Mucosa of stomach (tissue), 1 donor: ENCODE data around the gene GALNTL6.
"Not testable (repeated sequence)": the region's sequence is repeated elsewhere in the genome, so short reads cannot be mapped to it uniquely, and the experiment has no call there.

Experiments used
- H3K27me3 ChIP-seq: one replicate; pipeline ENCODE4 v1.7.0; 2013; ENCODE audit warnings: mild to moderate bottlenecking, low read length; ENCODE audit not compliant: control insufficient read depth, insufficient read depth
- H3K36me3 ChIP-seq: one replicate; pipeline ENCODE4 v1.7.0; 2013; ENCODE audit warnings: low read length; ENCODE audit not compliant: control insufficient read depth, insufficient read depth
- H3K4me1 ChIP-seq: one replicate; pipeline ENCODE4 v1.7.0; 2013; ENCODE audit warnings: mild to moderate bottlenecking, low read length; ENCODE audit not compliant: control insufficient read depth, insufficient read depth
- H3K4me3 ChIP-seq: one replicate; pipeline ENCODE4 v1.7.0; 2013; ENCODE audit warnings: low read length
- H3K9ac ChIP-seq: one replicate; pipeline ENCODE4 v1.7.0; 2013; ENCODE audit warnings: mild to moderate bottlenecking, low read length, moderate library complexity
- H3K9me3 ChIP-seq: one replicate; pipeline ENCODE4 v1.7.0; 2013; ENCODE audit warnings: mild to moderate bottlenecking, low read length, moderate library complexity; ENCODE audit not compliant: control insufficient read depth
- donor health status: Pancreatic carcinoma.

GALNTL6 gene

GRCh38 chr4:172956340-172956739 lies 1143.1 kb downstream of the GALNTL6 start:
- not testable (repeated sequence) for H3K9ac ChIP-seq, H3K4me3 ChIP-seq, H3K36me3 ChIP-seq, H3K4me1 ChIP-seq, H3K9me3 ChIP-seq, H3K27me3 ChIP-seq

GRCh38 chr4:172957216-172957615 lies 1144.0 kb downstream of the GALNTL6 start:
- Histone ChIP-seq H3K4me3 (no peak overlapping the region), H3K36me3 (no peaks in the 10 kb centered on the region), H3K9me3 (no peaks in the 10 kb centered on the region), H3K4me1 (no peaks in the 10 kb centered on the region), H3K27me3 (no peaks in the 10 kb centered on the region), H3K9ac (no peak overlapping the region)

- Histone ChIP-seq H3K36me3 (no peaks in the 10 kb centered on the region), H3K9me3 (no peaks in the 10 kb centered on the region), H3K4me3 (no peak overlapping the region), H3K4me1 (peaks cover 7% of the 10 kb centered on the region), H3K27me3 (no peaks in the 10 kb centered on the region), H3K9ac (no peak overlapping the region)
These were observed 1149.6 kb downstream of the GALNTL6 start for GRCh38 chr4:172962564-172963353.

- H3K4me1 ChIP-seq, result peaks cover 7% of the 10 kb centered on the region
- no peaks in the 10 kb centered on the region for H3K9me3 ChIP-seq
- no peak overlapping the region for H3K4me3 ChIP-seq
- no peaks in the 10 kb centered on the region for H3K27me3 ChIP-seq
- no peak overlapping the region for H3K9ac ChIP-seq
- H3K36me3 ChIP-seq, result no peaks in the 10 kb centered on the region
These were observed 1150.5 kb downstream of the GALNTL6 start for GRCh38 chr4:172963498-172964294.

- not testable (repeated sequence) for H3K4me1 ChIP-seq, H3K9me3 ChIP-seq, H3K36me3 ChIP-seq, H3K27me3 ChIP-seq, H3K4me3 ChIP-seq, H3K9ac ChIP-seq
These were observed 1157.0 kb downstream of the GALNTL6 start for GRCh38 chr4:172970189-172970588.

- Histone ChIP-seq H3K9ac (no peak overlapping the region), H3K4me1 (peaks cover 12% of the 10 kb centered on the region), H3K9me3 (no peaks in the 10 kb centered on the region), H3K36me3 (no peaks in the 10 kb centered on the region), H3K27me3 (no peaks in the 10 kb centered on the region), H3K4me3 (no peak overlapping the region)
These were observed 1161.4 kb downstream of the GALNTL6 start for GRCh38 chr4:172974586-172974985.

- Histone ChIP-seq H3K4me3 (no peak overlapping the region), H3K27me3 (no peaks in the 10 kb centered on the region)
These were observed 1162.5 kb downstream of the GALNTL6 start for GRCh38 chr4:172975651-172976229.

GRCh38 chr4:172977491-172978041 lies 1164.4 kb downstream of the GALNTL6 start:
- H3K36me3 ChIP-seq, H3K27me3 ChIP-seq, H3K4me3 ChIP-seq, H3K9ac ChIP-seq, H3K9me3 ChIP-seq: not testable (repeated sequence)
- H3K4me1 ChIP-seq, result peaks cover 24% of the 10 kb centered on the region

More at GRCh38 chr4:172975651-172976229, 1162.5 kb downstream of the GALNTL6 start:
- H3K4me1 ChIP-seq, result peaks cover 16% of the 10 kb centered on the region
- H3K9me3 ChIP-seq, result no peaks in the 10 kb centered on the region
- no peaks in the 10 kb centered on the region for H3K36me3 ChIP-seq
- H3K9ac ChIP-seq, result no peak overlapping the region

- no peaks in the 10 kb centered on the region for H3K9me3 ChIP-seq
- no peak overlapping the region for H3K4me3 ChIP-seq
- H3K9ac ChIP-seq, result no peak overlapping the region
- H3K4me1 ChIP-seq, result peaks cover 24% of the 10 kb centered on the region
- H3K27me3 ChIP-seq, result no peaks in the 10 kb centered on the region
- H3K36me3 ChIP-seq, result no peaks in the 10 kb centered on the region
These were observed 1165.6 kb downstream of the GALNTL6 start for GRCh38 chr4:172978848-172979247.

- Histone ChIP-seq H3K36me3 (no peaks in the 10 kb centered on the region), H3K4me1 (peaks cover 24% of the 10 kb centered on the region), H3K27me3 (no peaks in the 10 kb centered on the region), H3K4me3 (no peak overlapping the region), H3K9me3 (no peaks in the 10 kb centered on the region), H3K9ac (no peak overlapping the region)
These were observed 1166.1 kb downstream of the GALNTL6 start for GRCh38 chr4:172979332-172979731.

GRCh38 chr4:172980219-172980618 lies 1167.0 kb downstream of the GALNTL6 start:
- peaks cover 24% of the 10 kb centered on the region for H3K4me1 ChIP-seq

GRCh38 chr4:172982151-172982590 lies 1169.0 kb downstream of the GALNTL6 start:
- H3K4me3 ChIP-seq, result no peak overlapping the region
- peaks cover 24% of the 10 kb centered on the region for H3K4me1 ChIP-seq
- H3K36me3 ChIP-seq, result no peaks in the 10 kb centered on the region
- no peak overlapping the region for H3K9ac ChIP-seq
- H3K9me3 ChIP-seq, result no peaks in the 10 kb centered on the region
- H3K27me3 ChIP-seq, result no peaks in the 10 kb centered on the region

More at GRCh38 chr4:172980219-172980618, 1167.0 kb downstream of the GALNTL6 start:
- no peak overlapping the region for H3K9ac ChIP-seq
- H3K4me3 ChIP-seq, result no peak overlapping the region
- no peaks in the 10 kb centered on the region for H3K36me3 ChIP-seq
- H3K9me3 ChIP-seq, result no peaks in the 10 kb centered on the region
- no peaks in the 10 kb centered on the region for H3K27me3 ChIP-seq
